Activated T-helper 17 cell treated with anti-CD3 and anti-CD28 coated beads, Interleukin-2, amount 50 U/mL, for 72 hours (primary cell): ENCODE measurements around the gene TNIP1. TPM values are rescaled to one million over a fixed set of nuclear protein-coding genes. Genes with fewer than 3 reads are reported as not detected.

ENCODE experiments used
- ATAC-seq: fragments of 150-1000 bp; cut with Tn5 transposase; replicated peaks from 2 replicates; pipeline ENCODE4 v1.10.0; 2021; ENCODE audit warnings: mild to moderate bottlenecking, moderate library complexity
- H3K27ac Mint-ChIP-seq: one replicate; pipeline ENCODE4 v1.8.0; 2022; ENCODE audit warnings: mixed read lengths
- H3K27me3 Mint-ChIP-seq: one replicate; pipeline ENCODE4 v1.8.0; 2022; ENCODE audit warnings: mixed read lengths
- H3K36me3 Mint-ChIP-seq: one replicate; pipeline ENCODE4 v1.8.0; 2022; ENCODE audit warnings: low read depth, mild to moderate bottlenecking, mixed read lengths
- H3K4me1 Mint-ChIP-seq: one replicate; pipeline ENCODE4 v1.8.0; 2022; ENCODE audit warnings: mixed read lengths
- H3K4me3 Mint-ChIP-seq: one replicate; pipeline ENCODE4 v1.8.0; 2022; ENCODE audit warnings: mild to moderate bottlenecking, mixed read lengths
- H3K9me3 Mint-ChIP-seq: one replicate; pipeline ENCODE4 v1.8.0; 2022; ENCODE audit warnings: mixed read lengths
- total RNA-seq, 2 donors: library from RNA; stranded (reverse); gene quantifications; one replicate each; pipeline ENCODE4 v1.2.3, GENCODE V29; 2022

TNIP1 gene
- total RNA-seq, result 100 to 1,000 TPM; 316 to 609 TPM

DNA sequence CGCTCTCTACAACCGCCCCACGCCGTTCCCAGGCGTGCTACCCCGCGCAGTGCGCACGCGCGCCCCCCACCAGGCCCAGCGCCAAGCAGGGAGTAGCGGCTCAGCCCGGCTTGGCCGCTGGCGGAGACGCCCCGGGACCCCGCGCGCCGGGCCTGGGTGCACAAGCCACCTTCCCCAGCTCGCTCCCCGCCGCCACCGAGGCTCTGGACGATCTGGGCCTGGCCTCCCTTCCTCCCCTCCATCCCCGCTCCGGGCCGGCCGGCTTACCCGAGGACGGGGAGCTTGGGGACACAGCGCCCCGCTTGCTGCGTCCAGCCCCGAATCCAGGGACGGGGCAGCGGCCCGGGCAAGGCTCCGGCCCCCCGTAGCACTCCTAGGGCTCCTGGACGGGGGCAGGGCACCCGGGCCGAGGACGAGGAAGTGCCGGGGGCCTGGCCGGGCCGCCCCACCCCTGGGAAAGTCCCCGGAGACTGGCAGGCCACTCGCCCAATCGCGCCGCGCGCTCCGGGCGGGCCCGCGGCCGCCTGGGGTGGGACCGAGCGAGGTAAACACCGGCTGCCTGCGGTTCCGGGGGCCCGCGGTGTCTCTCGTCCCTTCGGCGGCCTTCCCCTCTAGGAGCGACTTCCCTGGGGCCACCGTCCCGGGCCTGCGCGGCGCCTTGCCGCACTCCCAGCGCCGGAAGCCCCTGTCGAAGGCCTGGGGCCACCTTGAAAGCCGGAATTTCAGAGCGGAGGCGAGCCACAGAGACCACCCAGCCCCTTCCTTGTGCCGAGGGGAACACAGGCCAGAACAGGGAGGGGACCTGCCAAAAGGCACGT is at the start of gene TNIP1:
Gene TNIP1 (minus strand): TSS at position 422 of the 818 bp plus-strand sequence. CDS start 15,939 bp downstream, outside the sequence.
- Mint-ChIP-seq H3K4me3 (peak within 1 kb of the TSS; percentile 88), H3K27me3 (no peaks in the 10 kb centered on the region), H3K36me3 (peaks cover 97% of the 10 kb centered on the region), H3K4me1 (peaks cover 38% of the 10 kb centered on the region), H3K9me3 (no peaks in the 10 kb centered on the region), H3K27ac (peak within 1 kb of the TSS; percentile 96)
- ATAC-seq, result peak; percentile 69

DNA sequence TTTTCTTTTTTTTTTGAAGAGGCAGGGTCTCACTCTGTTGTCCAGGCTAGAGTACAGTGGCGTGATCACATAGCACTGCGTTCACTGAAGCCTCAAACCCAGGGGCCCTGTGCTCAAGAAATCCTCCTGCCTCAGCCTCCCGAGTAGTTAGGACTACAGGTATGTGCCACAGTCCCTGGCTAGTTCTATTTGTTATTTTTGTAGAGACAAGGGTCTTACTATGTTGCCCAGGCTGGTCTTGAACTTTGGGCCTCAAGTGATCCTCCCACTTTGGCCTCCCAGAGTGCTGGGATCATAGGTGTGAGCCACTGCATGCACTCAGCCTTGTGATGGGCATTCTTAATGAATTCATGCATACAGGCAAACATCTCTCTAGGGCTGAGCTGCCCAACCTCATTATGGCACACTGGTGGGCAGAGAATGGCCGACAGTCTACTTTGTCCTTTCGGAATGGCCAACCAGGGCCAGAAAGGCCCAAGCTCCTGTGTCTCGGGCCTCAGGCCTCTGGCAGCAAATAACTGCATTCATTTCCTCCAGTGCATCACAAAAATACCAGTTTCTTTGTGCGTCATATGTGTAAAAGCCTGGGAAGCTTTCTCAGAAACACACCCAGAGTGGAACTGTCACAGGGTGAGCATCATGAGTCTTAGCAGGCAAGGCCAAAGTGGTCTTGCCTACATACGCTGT is 49.5 kb upstream of the TNIP1 start:
- Mint-ChIP-seq H3K27me3 (no peaks in the 10 kb centered on the region), H3K27ac (peak overlapping the region; percentile 81), H3K4me1 (peaks cover 66% of the 10 kb centered on the region), H3K9me3 (no peaks in the 10 kb centered on the region), H3K36me3 (peaks cover 100% of the 10 kb centered on the region), H3K4me3 (no peak overlapping the region)
- ATAC-seq, result no peak

- Mint-ChIP-seq H3K27ac (peak overlapping the region; percentile 81), H3K27me3 (no peaks in the 10 kb centered on the region), H3K4me3 (peak overlapping the region; percentile 59), H3K9me3 (no peaks in the 10 kb centered on the region), H3K36me3 (peaks cover 100% of the 10 kb centered on the region), H3K4me1 (peaks cover 60% of the 10 kb centered on the region)
- ATAC-seq, result peak; percentile 60
These were observed 48.0 kb upstream of the TNIP1 start for GRCh38 chr5:151128817-151129216.

- H3K27me3 Mint-ChIP-seq, result no peaks in the 10 kb centered on the region
- ATAC-seq, result no peak
- H3K4me1 Mint-ChIP-seq, result peaks cover 51% of the 10 kb centered on the region
- peaks cover 100% of the 10 kb centered on the region for H3K36me3 Mint-ChIP-seq
- peak overlapping the region; percentile 59 for H3K4me3 Mint-ChIP-seq
- H3K9me3 Mint-ChIP-seq, result no peaks in the 10 kb centered on the region
- peak overlapping the region; percentile 70 for H3K27ac Mint-ChIP-seq
These were observed 47.1 kb upstream of the TNIP1 start for GRCh38 chr5:151127926-151128325.

DNA sequence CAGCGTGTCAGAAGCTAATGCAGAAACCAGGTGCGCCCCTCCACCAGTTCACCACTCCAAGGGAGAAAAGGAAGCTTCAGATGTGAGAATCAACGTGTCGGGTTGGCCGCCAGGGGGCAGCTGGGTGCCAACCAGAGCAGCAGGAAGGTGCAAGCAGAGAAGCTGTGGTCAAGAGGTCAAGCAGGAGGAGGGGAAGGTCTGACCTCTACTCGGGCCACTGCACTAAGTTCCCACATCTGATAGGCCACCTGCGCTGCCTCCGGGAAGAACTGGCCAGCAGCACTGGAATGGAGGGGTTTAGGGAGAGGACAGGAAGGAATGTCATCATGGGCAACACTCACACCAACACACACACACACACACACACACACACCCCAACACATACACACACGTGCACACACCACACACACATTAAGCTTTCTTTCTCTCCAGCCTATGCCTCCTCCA is 45.4 kb upstream of the TNIP1 start:
- no peaks in the 10 kb centered on the region for H3K9me3 Mint-ChIP-seq
- peaks cover 100% of the 10 kb centered on the region for H3K36me3 Mint-ChIP-seq
- peaks cover 41% of the 10 kb centered on the region for H3K4me1 Mint-ChIP-seq
- peak overlapping the region; percentile 59 for H3K4me3 Mint-ChIP-seq
- H3K27me3 Mint-ChIP-seq, result no peaks in the 10 kb centered on the region
- peak overlapping the region; percentile 70 for H3K27ac Mint-ChIP-seq
- peak; percentile 50 for ATAC-seq

GRCh38 chr5:151125421-151125820 is 44.6 kb upstream of the TNIP1 start:
- H3K4me3 Mint-ChIP-seq, result peak overlapping the region; percentile 59
- H3K4me1 Mint-ChIP-seq, result peaks cover 40% of the 10 kb centered on the region
- peaks cover 100% of the 10 kb centered on the region for H3K36me3 Mint-ChIP-seq
- peak overlapping the region; percentile 70 for H3K27ac Mint-ChIP-seq
- no peaks in the 10 kb centered on the region for H3K27me3 Mint-ChIP-seq
- ATAC-seq, result peak; percentile 5
- no peaks in the 10 kb centered on the region for H3K9me3 Mint-ChIP-seq

DNA sequence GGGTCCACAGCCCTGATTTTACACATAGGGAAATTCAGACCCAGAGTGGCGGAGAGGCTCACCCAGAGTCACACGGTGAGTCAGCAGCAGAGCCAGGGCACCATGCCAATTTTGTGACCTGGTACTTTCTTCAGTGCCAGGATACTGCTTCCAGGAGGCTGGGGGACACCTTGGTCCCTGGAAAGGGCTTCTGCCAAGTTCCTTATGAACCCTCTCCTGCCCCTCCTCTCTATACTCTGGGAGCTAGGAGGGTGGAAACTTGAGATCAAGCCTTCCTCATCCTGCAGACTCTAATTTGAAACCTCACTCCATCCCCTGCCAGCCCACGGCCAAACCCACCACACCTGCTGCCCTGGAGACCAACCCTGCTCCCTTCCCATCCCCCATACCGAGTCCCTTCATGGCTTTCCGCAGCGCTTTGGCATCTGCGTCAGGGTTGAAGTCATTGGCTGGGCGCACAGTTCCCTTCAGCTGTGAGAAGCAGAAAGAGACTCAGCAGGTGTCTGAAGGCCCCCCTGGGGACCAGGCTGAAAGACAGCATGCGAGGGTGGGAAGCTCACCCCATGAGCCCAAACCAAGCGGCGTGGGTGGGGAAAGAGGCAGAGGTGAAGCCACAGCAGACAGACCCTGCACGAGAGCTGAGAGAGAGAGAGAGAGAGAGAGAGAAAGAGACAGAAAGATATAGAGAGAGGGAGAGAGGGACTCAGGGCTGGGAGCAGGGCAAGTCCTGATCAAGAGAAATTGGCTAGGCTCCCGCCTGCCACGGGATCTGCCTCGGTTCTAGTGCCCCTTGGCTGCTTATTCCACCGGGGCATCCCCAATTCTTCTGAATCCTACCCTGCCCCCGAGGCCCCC is 43.3 kb upstream of the TNIP1 start:
- H3K36me3 Mint-ChIP-seq, result peaks cover 100% of the 10 kb centered on the region
- peak; percentile 45 for ATAC-seq
- no peaks in the 10 kb centered on the region for H3K9me3 Mint-ChIP-seq
- no peak overlapping the region for H3K4me3 Mint-ChIP-seq
- peak overlapping the region; percentile 70 for H3K27ac Mint-ChIP-seq
- H3K27me3 Mint-ChIP-seq, result no peaks in the 10 kb centered on the region
- H3K4me1 Mint-ChIP-seq, result peaks cover 38% of the 10 kb centered on the region

DNA sequence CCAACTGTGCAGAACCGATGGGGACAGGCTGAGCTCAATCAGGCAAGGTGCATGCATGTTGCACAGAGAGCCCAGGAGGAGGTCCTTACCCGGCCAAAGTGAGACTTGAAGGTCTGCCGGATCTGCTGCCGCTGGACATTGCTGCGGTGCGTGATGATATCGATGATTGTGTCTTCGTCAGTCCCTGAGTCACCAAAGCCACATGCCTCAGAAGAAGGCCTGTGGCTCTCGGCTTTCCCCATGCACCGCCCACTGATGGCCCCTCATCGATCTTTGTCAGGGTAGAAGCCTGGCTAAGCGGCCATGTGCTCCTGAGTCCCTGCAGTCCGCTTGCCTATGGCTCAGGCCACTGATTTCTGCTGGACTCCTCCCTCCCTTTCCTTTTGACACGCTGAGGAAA is 42.0 kb upstream of the TNIP1 start:
- no peaks in the 10 kb centered on the region for H3K9me3 Mint-ChIP-seq
- peaks cover 28% of the 10 kb centered on the region for H3K4me1 Mint-ChIP-seq
- no peak overlapping the region for H3K27ac Mint-ChIP-seq
- peaks cover 100% of the 10 kb centered on the region for H3K36me3 Mint-ChIP-seq
- no peak for ATAC-seq
- H3K27me3 Mint-ChIP-seq, result no peaks in the 10 kb centered on the region
- H3K4me3 Mint-ChIP-seq, result no peak overlapping the region

DNA sequence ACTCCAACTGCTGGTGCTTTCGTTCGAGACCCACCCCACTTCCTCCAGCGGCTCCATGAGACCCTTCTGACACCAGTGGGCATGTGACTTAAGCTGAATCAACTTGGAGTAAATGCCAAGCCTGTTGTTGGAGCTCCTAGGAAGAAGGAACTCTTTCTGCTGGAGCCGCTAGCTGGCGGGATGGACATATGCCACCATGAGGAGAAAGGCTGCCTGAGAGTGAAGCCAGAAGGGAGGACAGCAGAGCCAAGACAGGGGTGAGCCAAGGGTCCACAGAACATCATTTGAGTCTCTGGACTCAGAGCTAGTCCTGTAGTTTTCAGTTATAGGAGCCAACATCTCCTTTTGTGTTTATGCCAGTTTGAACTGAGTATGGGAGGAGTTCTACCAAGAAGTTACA is 40.8 kb upstream of the TNIP1 start:
- no peak for ATAC-seq
- H3K9me3 Mint-ChIP-seq, result no peaks in the 10 kb centered on the region
- H3K27ac Mint-ChIP-seq, result peak overlapping the region; percentile 69
- H3K27me3 Mint-ChIP-seq, result no peaks in the 10 kb centered on the region
- H3K36me3 Mint-ChIP-seq, result peaks cover 100% of the 10 kb centered on the region
- no peak overlapping the region for H3K4me3 Mint-ChIP-seq
- peaks cover 18% of the 10 kb centered on the region for H3K4me1 Mint-ChIP-seq

DNA sequence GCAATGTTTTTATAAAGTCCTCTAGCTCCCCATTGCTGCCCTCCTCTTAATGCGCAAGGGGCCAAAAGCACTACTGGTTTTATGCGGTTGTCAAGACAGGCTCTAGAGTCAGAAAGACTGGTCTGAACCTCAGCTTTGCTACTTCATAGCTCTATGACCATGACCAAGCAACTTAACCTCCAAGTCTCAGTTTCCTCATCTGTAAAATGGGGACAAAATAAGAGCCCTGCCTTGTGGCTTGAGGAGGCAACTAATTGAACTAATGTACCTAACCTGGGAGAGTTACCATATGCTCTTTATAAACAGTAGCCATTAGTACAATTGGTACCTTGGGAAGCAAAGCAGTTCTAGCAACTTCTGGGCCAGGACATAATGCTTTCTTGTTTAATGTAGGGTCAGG is 40.3 kb upstream of the TNIP1 start:
- H3K4me3 Mint-ChIP-seq, result no peak overlapping the region
- H3K9me3 Mint-ChIP-seq, result no peaks in the 10 kb centered on the region
- H3K36me3 Mint-ChIP-seq, result peaks cover 100% of the 10 kb centered on the region
- peak overlapping the region; percentile 69 for H3K27ac Mint-ChIP-seq
- no peaks in the 10 kb centered on the region for H3K27me3 Mint-ChIP-seq
- ATAC-seq, result no peak
- H3K4me1 Mint-ChIP-seq, result peaks cover 12% of the 10 kb centered on the region

- no peak for ATAC-seq
- Mint-ChIP-seq H3K27me3 (no peaks in the 10 kb centered on the region), H3K27ac (peak overlapping the region; percentile 59), H3K4me1 (peaks cover 6% of the 10 kb centered on the region), H3K9me3 (no peaks in the 10 kb centered on the region), H3K36me3 (peaks cover 99% of the 10 kb centered on the region), H3K4me3 (no peak overlapping the region)
These were observed 38.2 kb upstream of the TNIP1 start for GRCh38 chr5:151118913-151119575.

- Mint-ChIP-seq H3K4me1 (peaks cover 6% of the 10 kb centered on the region), H3K4me3 (no peak overlapping the region), H3K9me3 (no peaks in the 10 kb centered on the region), H3K27ac (peak overlapping the region; percentile 10), H3K36me3 (peaks cover 99% of the 10 kb centered on the region), H3K27me3 (no peaks in the 10 kb centered on the region)
- ATAC-seq, result peak; percentile 71
These were observed 34.6 kb upstream of the TNIP1 start for GRCh38 chr5:151115272-151115905.

DNA sequence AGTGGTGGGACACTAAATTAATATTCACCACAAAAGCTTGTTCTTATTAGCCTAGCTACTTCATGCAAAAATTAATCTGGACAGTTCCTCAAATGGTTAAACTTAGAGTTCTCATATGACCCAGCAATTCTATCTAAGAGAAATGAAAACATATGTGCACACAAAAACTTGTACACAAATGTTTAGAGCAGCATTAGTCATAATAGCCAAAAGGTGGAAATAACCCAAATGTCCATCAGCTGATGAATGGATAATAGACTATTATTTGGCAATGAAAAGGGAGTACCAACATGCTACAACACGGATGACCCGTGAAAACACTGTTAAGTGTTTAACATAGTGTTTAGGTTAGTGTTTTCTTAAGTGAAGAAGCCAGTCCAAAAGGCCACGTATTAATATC is 32.8 kb upstream of the TNIP1 start:
- no peak overlapping the region for H3K4me3 Mint-ChIP-seq
- no peaks in the 10 kb centered on the region for H3K27me3 Mint-ChIP-seq

More for the DNA sequence above, 32.8 kb upstream of the TNIP1 start:
- Mint-ChIP-seq H3K4me1 (peaks cover 6% of the 10 kb centered on the region), H3K27ac (no peak overlapping the region), H3K9me3 (no peaks in the 10 kb centered on the region), H3K36me3 (peaks cover 99% of the 10 kb centered on the region)
- no peak for ATAC-seq
